Left renal cortex interstitium (tissue), 4 donors: ENCODE data around the gene LPIN3. TPM values are rescaled to one million over a fixed set of nuclear protein-coding genes. Genes with fewer than 3 reads are reported as not detected.

Source experiments
- DNase-seq, 4 donors: peaks; one replicate each; pipeline ENCODE4 v3.0.0-alpha.2; 2013; ENCODE audit warnings: low read depth in 4 of 4, low spot score in 2 of 4, missing footprints in 1 of 4
- polyA plus RNA-seq, 4 donors: library from polyadenylated mRNA; unstranded; fragments of 120-200 nt; gene quantifications; one replicate each; pipeline ENCODE4 v1.2.1, GENCODE V29; 2013; ENCODE audit not compliant: insufficient read length in 4 of 4

LPIN3 gene
- polyA plus RNA-seq, 4 donors = 8.0 to 22.6 (median 13.8) TPM

DNA sequence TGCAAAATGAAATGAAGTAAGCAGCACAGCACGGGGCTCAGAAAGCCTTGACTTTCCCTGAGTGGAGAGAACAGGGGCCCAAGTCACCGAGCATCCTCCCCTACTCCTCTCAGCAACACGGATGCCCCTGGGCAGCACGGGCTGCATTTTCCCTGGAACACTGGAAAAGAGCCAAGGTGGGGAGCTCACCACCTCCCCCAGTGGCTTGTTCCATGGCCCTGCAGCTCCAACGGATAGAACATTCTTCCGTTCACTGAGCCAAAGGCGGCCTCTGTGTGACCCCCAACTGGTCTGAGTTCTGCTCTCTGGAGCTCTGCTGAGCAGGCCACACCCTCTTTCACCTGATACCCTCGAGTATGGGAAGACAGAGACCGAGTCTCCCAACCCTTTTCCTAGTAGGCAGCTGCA lies 46.8 kb downstream of the LPIN3 start:
- no peak for DNase-seq

DNA sequence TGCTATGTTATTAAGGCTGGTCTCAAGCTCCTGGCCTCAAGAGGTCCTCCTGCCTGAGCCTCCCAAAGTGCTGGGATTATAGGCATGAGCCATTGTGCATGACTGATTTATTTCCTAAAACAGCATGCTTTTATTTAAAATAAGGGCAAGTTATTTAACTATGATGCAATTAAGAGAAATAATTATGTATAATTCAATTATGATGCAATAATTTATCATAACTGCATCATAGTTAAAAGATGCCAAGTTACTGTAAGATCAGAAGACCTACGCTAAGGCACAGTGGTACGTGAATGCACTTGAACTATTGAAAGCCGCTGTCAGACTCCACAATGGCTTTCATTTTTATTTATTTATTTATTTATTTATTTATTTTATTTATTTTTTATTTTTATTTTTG lies 50.3 kb downstream of the LPIN3 start:
- DNase-seq = no peak

DNA sequence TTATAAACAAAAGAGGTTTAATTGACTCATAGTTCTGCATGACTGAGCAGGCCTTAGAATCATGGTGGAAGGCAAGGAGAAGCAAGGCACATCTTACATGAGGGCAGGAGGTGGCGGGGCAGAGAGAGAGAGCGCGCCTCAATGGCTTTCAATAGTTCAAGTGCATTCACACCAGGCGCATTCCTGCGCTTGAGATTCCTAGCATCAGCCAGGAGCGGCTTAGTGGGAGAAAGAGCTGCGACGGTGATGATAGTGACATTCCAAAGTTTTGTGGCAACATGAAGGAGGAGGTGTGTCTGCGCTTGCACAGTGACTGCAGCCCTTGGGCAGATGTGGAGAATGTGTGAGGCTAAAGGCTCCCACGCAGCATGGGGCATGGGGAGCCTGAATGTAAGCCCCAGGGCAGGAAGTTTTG lies 51.0 kb downstream of the LPIN3 start:
- no peak for DNase-seq

DNA sequence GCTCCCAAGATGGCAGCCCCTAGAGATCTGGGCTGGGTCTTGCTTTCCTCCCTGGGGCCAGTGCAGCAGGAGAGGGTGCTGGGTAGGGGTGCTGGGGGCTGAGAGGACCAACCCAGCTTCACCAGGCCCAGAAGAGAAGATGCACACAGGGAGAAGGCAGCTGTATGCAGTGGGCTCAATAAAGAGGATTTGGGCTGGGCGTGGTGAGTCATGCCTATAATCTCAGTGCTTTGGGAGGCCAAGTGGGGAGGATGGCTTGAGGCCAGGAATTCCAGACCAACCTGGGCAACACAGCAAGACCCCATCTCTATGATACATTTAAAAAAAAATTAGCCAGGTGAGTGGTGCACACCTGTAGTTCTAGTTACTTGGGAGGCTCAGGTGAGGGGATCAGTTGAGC lies 51.7 kb downstream of the LPIN3 start:
- DNase-seq = no peak

DNA sequence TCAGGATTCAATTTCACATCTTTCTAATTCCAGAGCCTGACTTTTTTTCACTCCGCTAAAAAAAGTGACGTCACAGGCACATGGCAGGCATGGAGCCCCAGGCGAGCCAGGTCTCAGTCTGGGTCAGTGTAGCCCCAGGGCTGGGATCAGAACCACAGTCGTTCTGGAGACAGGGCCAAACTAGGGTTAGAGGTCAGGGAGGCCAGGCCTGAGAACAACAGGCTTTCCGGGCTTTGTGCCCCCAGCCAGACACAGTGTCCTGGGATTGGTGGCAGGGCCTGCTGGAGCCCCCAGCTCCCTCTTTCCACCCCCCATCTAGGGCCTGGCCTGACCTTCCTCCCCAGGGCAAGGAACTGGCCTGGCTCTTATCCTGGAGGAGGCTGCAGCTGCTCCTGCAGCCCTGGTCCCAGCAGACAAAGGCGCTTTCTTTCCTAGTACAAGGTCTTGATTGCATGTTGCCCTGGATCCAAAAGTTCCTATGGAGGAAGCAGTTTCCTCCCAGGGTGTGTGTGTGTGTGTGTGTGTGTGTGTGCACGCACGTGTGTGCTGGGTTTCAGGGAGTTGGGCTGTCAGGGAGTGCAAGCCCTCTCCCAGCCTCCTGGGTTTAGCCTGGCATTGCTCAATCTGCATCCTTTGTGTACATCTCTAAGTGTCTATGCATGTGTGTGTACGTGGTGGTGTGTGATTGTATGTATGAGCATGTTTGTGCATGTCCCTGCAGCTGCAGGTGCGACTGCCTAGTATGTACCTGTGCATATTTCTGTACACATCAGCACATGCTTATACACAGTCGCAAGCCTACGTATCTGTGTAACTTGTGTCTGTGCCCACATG lies 52.5 kb downstream of the LPIN3 start:
- no peak for DNase-seq

DNA sequence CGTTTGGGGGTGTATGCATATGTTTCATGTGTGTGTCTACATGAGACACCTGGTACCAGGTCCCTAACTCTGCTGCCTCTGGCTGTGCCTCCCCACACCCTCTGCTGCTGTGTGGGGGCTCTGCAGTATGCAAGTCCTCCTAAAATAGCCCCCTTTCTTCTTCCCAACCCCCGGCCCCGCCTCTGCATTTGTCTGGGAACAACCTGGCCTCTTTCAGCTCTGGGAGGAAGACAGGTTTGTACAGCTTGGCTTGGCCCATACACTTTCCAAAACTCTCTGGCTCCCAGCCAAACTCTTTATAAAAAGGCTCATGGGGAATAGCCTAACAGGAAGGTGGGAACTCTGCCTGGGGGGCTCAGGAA lies 53.1 kb downstream of the LPIN3 start:
- no peak for DNase-seq

DNA sequence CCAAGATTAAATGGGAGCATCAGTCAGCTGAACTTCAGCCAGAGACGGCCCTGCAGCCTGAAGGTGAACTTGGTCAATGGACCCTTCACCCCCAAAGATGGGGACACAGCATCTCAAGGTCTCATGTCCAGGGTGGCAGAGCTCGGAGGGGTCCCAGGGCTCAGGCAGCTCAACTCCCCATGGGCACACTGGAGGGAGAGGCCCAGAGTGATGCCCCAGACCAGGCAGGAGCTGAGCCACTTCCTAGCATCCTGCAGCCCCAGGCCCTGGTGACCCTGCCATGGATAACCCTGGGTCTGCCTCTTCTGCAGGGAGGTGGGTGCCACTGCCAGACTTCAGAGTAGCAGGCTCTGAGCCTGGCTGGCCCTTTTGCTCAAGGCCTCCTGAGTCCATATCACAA lies 53.5 kb downstream of the LPIN3 start:
- DNase-seq = no peak

DNA sequence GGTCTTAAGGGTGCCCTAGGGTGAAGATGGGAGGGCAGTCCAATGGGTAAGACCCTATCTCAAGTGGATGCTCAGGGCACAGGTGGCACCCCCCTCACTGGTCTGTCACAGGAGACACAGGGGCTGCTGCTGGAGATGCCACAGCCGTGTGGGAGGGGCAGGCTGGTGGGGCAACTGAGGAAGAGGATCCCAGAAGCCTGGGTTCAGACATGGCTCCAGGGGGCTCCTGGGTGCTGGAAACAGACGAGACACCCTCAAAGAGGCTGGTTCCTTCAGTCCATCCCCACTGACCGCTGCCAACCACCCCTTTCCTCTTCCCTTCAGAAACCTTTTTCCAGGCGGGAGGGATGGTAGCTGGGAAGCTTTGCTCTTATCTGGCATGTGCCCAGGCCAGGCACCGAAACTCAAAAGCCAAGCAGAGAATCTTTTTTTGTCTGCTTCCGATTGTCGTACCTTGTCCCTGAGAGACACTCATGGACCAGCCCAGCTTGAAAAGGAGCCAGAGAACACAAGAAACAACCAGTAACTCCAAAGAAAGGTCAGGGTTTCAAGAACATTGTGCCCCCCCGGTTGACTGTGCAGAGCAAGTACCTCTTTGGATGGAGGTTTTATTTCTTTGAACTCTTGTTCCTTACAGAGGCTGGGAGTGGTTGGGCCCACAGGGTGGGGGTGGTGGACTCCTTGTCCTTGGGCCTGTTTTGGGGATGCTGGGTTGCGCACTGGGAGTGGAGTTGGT lies 54.5 kb downstream of the LPIN3 start:
- DNase-seq = no peak

DNA sequence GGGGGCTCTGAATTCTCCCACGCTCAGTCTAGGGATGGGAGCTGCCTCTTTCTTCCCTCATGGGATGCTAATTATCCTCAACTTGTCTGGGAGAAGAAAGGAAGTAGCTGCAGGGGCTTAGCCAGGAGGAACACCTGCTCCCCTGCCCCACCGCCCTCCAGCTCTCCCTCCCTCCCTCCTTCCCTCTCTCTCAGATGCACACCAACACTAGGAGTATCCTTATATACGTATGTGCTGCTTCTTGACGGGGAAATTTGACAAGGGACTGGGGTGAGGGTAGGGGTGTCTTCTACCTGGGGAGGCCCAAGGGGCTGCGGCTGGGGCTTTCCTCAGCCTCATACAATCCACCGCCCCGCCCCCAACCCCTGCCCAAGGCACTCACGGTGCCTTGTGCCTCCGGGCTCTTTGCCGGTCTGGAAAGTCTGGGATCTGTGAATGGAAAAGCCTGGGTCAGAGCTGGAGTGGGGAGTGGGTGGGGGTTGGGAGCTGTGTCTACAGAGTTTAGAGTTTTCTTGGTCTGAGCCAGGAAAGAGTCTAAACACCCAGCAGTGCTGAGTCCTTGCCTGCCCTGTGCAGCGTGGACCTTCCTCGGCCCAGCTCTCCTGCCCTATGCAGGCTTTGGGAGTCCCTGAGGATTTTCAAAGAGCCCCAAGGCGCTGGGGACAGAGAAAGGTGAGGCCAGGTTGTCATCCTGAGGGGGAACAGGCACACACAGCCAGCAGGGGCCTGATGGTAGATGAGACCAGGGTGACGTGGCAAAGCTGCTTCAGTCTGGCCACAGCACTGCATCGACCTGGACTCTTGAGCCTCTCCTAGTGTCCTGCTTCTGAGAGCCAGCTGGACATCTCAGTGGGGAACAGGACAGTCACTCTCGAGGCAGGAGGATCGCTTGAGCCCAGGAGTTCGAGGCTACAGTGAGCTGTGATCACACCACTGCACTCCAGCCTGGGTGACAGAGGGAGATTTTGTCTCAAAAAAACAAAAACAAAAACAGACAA lies 55.3 kb downstream of the LPIN3 start:
- no peak for DNase-seq

DNA sequence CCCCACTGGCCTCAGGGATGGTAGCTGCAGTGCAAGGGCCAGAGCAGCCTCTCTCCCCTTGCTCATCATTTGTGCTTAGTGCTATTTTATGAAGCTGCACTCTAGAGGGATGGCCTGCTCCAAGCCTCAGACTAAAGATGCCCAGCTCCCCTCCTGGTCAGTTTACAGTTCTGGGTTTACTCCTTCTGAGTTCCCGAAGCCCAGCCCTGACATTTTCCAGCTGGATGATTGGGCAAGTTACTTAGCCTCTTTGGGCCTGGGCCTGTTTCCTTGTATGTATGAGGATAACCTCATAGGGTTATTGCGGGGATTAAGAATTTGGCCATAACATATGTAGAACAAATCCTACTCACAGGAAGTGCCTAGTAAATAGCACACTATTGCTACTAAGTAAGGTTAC lies 57.8 kb downstream of the LPIN3 start:
- DNase-seq = no peak

DNA sequence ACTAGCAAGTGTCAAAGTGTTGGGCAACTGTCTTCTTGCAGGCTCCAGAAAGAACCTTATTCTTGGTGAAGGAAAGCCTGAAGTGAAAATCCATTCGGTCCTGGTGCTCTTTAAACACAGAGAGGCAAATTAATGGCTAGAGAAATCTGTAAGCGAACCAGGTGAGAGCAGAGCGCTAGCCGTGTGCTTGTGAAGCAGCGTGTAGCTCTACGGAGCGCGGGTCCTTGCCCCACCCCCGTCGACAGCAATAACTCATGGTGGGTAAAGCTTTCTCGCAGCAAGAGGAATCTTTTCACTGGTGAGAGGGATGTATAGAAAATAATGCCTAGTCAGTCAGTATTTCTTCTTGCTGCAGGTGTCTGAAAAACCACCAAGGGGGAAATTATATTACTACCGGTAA lies 63.0 kb downstream of the LPIN3 start:
- DNase-seq = no peak

DNA sequence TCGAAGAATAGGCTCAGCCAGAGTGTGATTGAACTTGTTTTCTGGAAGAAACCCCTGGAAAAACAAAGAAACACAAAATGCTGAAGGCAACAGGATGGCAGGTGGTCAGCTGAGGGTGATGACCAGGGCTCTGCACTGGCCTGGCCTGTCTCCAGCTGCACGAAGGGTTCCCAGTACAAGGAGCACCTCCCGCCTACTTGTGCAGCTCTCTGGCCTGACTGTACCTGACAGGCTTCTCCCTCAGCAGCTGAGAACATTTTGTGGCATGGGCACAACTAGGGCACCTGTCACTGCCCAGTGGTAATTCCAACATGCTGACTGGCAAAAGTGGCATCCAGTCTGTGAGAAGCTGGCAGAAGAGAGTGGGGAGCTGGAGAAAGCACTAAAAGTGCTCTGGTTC lies 64.8 kb downstream of the LPIN3 start:
- no peak for DNase-seq

DNA sequence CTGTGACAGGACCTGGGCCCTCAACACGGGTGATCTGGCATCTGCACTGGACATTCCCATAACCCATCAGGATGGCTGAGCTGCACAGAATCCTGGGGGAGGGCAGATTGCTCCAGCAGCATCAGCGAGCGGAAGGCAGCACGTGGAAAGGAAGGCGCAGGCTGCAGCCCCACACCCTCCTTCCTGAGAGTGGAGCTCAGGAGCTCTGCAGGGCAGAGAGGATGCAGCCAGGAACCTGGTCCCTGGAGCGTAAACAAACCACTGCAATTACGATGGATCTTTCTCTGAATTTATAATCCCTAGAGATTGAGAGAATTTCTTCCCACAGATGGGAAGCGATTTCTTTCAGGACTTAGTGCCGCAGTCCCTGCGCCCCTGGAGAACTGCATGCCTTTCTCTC lies 65.7 kb downstream of the LPIN3 start:
- DNase-seq = no peak

DNA sequence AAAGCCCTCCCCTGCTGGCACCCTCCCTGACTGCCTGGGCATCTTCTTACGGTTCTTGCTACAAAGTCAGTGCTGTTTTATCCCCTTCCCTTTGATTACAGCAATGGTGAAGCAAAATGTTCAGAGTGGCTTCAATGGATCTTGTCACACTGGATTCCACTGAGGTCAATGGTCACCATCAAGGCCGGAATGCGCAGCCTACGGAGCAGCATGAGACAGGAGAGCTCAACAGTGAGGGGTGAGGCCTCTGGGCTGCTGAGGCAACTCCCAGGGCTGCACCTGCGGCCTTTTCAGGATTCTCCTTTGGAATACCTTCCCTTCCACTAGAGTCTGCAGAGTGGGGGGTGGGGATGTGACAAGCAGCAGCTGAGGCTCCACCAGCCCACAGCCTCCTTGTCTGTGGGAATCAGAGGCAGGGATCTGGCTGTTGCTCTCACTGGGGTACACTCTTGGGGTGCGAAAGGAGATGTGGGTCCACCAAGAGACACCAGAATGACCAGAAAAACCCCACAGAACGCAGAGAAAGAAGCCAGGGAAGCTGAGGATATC lies 66.3 kb downstream of the LPIN3 start:
- DNase-seq = no peak

DNA sequence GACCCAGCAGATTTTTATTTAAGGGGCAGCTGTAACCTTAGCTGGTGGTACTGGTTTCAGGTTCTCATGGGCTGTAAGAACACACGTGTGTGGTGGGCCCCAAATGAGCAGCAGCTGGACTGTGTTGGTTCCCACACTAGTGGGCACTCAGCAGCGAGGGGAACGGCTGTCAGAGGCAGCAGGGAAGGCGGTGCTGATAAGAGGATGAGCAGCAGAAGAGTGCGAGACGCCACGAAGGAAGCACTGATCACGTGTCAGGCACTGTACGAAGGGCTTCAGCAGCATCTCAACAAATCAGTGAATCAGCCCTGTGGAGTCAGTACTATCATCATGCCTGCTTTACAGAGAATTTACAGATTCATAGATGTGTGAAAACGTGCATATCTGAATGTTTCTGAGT lies 67.0 kb downstream of the LPIN3 start:
- no peak for DNase-seq

DNA sequence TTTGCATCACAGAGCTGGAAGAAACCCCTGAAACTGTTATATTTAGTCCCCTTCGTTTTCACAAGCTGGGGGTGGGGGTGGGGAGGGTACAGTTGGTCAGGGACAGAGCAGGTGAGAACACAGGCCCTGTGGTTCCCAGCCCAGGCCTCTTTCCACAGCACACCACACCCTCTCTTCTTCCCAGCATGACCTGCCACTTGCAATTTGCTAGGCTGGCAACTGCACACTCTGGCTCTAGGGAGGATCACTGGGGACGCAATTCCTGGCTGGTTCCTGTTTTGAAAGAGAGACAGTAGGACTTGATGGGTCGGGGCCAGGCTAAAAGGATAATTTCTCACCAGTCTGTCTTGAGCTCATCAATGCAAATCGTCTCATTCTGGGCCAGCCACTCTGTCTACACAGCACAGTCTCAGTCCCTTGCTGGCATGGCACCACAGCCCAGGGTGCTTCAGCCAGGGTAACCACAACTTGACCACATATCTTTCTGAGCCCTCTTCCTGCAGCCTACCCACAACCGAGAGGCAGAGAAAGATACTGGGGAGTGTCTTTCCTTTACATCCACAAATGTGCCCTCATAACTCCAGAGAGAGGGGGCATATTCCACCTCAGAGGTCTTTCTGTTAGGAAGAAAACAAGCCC lies 67.7 kb downstream of the LPIN3 start:
- no peak for DNase-seq

DNA sequence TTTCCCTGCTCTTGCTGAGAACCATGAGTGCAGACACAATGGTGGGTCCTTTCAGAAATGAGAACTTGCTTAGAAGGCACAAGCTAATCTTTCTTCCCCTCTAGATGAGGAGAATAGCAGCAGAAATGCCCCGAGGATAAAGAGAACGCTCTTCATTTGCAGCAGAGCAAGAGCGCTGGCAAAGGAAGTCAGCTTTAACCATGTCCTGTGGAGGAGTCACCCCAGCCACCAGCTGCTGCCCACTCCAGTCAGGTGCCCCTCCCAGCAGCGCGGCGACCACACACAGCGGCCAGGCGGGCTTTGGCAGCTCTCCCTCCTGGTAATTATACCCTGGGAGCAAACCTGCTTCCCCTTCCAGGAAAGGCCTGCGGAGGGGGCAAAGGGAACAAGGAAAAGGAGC lies 68.4 kb downstream of the LPIN3 start:
- peak in 1 of 4 donors; percentile 48 for DNase-seq
